ENCODE results near the gene IVNS1ABP. TPM values are rescaled to one million over a fixed set of nuclear protein-coding genes. Genes with fewer than 3 reads are reported as not detected.

The IVNS1ABP gene
- total and polyA plus RNA-seq, 2 of the 13 experiments (the other 11 are each of a cell fraction or from before 2014, with no cell fraction given), result 49.1 to 51.7 TPM

GRCh38 chr1:185258676-185259075 lies 58.4 kb downstream of the IVNS1ABP start (continued):
- TF ChIP-seq TCF12 (IDR thresholded peaks at IDR 0.05) (no peak), TCF12 (CRISPR knock-in tag; IDR thresholded peaks at IDR 0.05) (no peak), JUNB (CRISPR knock-in tag; IDR thresholded peaks at IDR 0.05; ENCODE audit: borderline replicate concordance) (no peak), NR2F1 (CRISPR knock-in tag; IDR thresholded peaks at IDR 0.05) (no peak), RNF2 (conservative IDR thresholded peaks at IDR 0.05; ENCODE audit: low read depth) (no peak), TGIF2 (CRISPR knock-in tag; IDR thresholded peaks at IDR 0.05) (no peak), MIXL1 (CRISPR knock-in tag; IDR thresholded peaks at IDR 0.05) (no peak), WIZ (CRISPR knock-in tag; IDR thresholded peaks at IDR 0.05) (no peak)

GRCh38 chr1:185257950-185258208 lies 59.2 kb downstream of the IVNS1ABP start:
- Histone ChIP-seq H3K79me2 (ENCODE audit: insufficient read depth, low read length) (no peaks in the 10 kb centered on the region), H3K4me2 (ENCODE audit: low read depth, low read length) (no peak overlapping the region), H3K4me1 (ENCODE audit: insufficient read depth, low read length) (peaks cover 18% of the 10 kb centered on the region), H3K9me3 (ENCODE audit: low read length) (no peaks in the 10 kb centered on the region), H3K27ac (ENCODE audit: extremely low read length, insufficient read depth, low read length) (no peak overlapping the region), H2AFZ (ENCODE audit: low read length) (no peak overlapping the region), H4K20me1 (ENCODE audit: insufficient read depth, low read length) (no peaks in the 10 kb centered on the region), H3K27me3 (ENCODE audit: control insufficient read depth in 1 of 2, insufficient read depth in 2 of 2, low read length in 2 of 2) (no peaks in the 10 kb centered on the region), H3K4me3 (replicated peaks in 1 of 3; ENCODE audit: insufficient read depth in 1 of 3, low read depth in 2 of 3, low read length in 3 of 3) (no peak overlapping the region), H3K36me3 (replicated peaks in 1 of 2; ENCODE audit: control insufficient read depth in 1 of 2, insufficient read depth in 2 of 2, low read length in 2 of 2) (no peaks in the 10 kb centered on the region), H3K9ac (ENCODE audit: insufficient read depth, low read depth, low read length) (no peak overlapping the region)
- FAIRE-seq (no peak), ATAC-seq (no peak), DNase-seq (ENCODE audit: low spot score) (no peak)
- no peak for TF ChIP-seq ZBTB49 (CRISPR knock-in tag; IDR thresholded peaks at IDR 0.05; ENCODE audit: borderline replicate concordance)
- TF ChIP-seq CBX1 (IDR thresholded peaks at IDR 0.05; ENCODE audit: low read depth), result no peak
- TF ChIP-seq PRMT3 (CRISPR knock-in tag; IDR thresholded peaks at IDR 0.05; ENCODE audit: borderline replicate concordance, low read depth), result no peak
- no peak for TF ChIP-seq ZNF672 (CRISPR knock-in tag; IDR thresholded peaks at IDR 0.05)
- TF ChIP-seq ZNF761 (CRISPR knock-in tag; conservative IDR thresholded peaks at IDR 0.05), result no peak
- no peak for TF ChIP-seq BATF2 (CRISPR knock-in tag; IDR thresholded peaks at IDR 0.05)
- TF ChIP-seq CBX5 (CRISPR knock-in tag; IDR thresholded peaks at IDR 0.05; ENCODE audit: borderline replicate concordance), result no peak
- TF ChIP-seq MED1 (CRISPR knock-in tag; IDR thresholded peaks at IDR 0.05), result no peak
- TF ChIP-seq GPBP1L1 (CRISPR knock-in tag; IDR thresholded peaks at IDR 0.05), result no peak
- no peak for TF ChIP-seq EHMT2 (IDR thresholded peaks at IDR 0.05; ENCODE audit: borderline replicate concordance, low read depth, low read length)
- no peak for TF ChIP-seq ZNF253 (CRISPR knock-in tag; IDR thresholded peaks at IDR 0.05; ENCODE audit: borderline replicate concordance)
- TF ChIP-seq TFE3 (CRISPR knock-in tag; IDR thresholded peaks at IDR 0.05), result no peak
- TF ChIP-seq ZMAT5 (CRISPR knock-in tag; IDR thresholded peaks at IDR 0.05; ENCODE audit: borderline replicate concordance, low read depth), result no peak
- BruUV-seq (replicated peaks), result no TSS peak
- ChIA-PET POLR2A (no interaction called here), CTCF (ENCODE audit: low intra/inter-chr PET ratio, low total read pairs) (no interaction called here)
- intact Hi-C loops (cut with micrococcal nuclease; ENCODE audit: unreplicated experiment) (no loop called here), in situ Hi-C loops (cut with HindIII; ENCODE audit: extremely low pct_ligation_motif_present, low pct_unique_long_range_greater_than_20kb) (no loop called here)
- 94% methylated on average over 2 of the region's 2 CpGs for WGBS (ENCODE audit: low lambda C conversion rate)

Data from HepG2 (cell line).